HL-60 (cell line): Measurements from ENCODE around the gene ERMP1.
"Not testable (repeated sequence)": the region's sequence is repeated elsewhere in the genome, so short reads cannot be mapped to it uniquely, and the experiment has no call there.

ENCODE experiments used
- DNase-seq, 2 experiments: peaks; one replicate each; pipeline ENCODE4 v3.0.0-alpha.2; 2010 to 2020; ENCODE audit warnings: low read depth in 1 of 2, low spot score in 1 of 2
- H3K27ac ChIP-seq: fragments of 250-450 bp; sonication (Bioruptor Pico); replicated peaks from 2 replicates; pipeline ENCODE4 v1.5.1; 2020; ENCODE audit warnings: mild to moderate bottlenecking, moderate library complexity
- H3K27me3 ChIP-seq: fragments of 250-450 bp; sonication (Bioruptor Pico); 2 replicates; pipeline ENCODE4 v1.5.1; 2021; ENCODE audit warnings: mild to moderate bottlenecking, moderate library complexity; ENCODE audit not compliant: insufficient read depth, poor library complexity, severe bottlenecking
- H3K4me3 ChIP-seq: replicated peaks from 2 replicates; pipeline ENCODE4 v1.5.1; 2011; ENCODE audit warnings: mild to moderate bottlenecking, control low read depth, low read length; ENCODE audit not compliant: insufficient read depth
- CTCF ChIP-seq: IDR thresholded peaks from one replicate; pipeline ENCODE4 v1.5.1; 2011; ENCODE audit warnings: low read length, control low read depth, inconsistent platforms; ENCODE audit not compliant: insufficient read depth
- GABPA ChIP-seq: IDR thresholded peaks from 2 replicates; pipeline ENCODE4 v1.6.1; 2012; ENCODE audit warnings: low read depth
- POLR2AphosphoS5 ChIP-seq: IDR thresholded peaks from 2 replicates; pipeline ENCODE4 v1.6.1; 2012; ENCODE audit warnings: low read depth
- REST ChIP-seq: IDR thresholded peaks from 2 replicates; pipeline ENCODE4 v1.6.1; 2012; ENCODE audit warnings: low read depth; ENCODE audit not compliant: insufficient replicate concordance
- SPI1 ChIP-seq: IDR thresholded peaks from 2 replicates; pipeline ENCODE4 v1.6.1; 2012; ENCODE audit warnings: low read depth, mild to moderate bottlenecking, borderline replicate concordance
- long read RNA-seq: library from polyadenylated mRNA; unstranded; transcript quantifications from one replicate; pipeline ENCODE4 v2.0.0, GENCODE V29; 2020

The ERMP1 gene
- long read RNA-seq, full-length matches to known transcripts, result 1 of 20 reads
- long read RNA-seq, partial matches to known transcripts, result 10 of 20 reads
- long read RNA-seq, other reads (novel, unspliced or antisense), result 9 of 20 reads

GRCh38 chr9:5832538-5833529, at the start of gene ERMP1:
TSS of gene ERMP1 (minus strand) at chr9:5833117. CDS start at chr9:5833027, 90 bp downstream.
- H3K27ac ChIP-seq, result peak within 1 kb of the TSS; percentile 71
- peak; percentile 87; the same call in 1 of the 2 replicates for TF ChIP-seq POLR2AphosphoS5
- TF ChIP-seq CTCF, result peak; percentile 48
- no peak for TF ChIP-seq SPI1
- H3K27me3 ChIP-seq, result no peaks in the 10 kb centered on the region
- H3K4me3 ChIP-seq, result peak within 1 kb of the TSS; percentile 95
- DNase-seq, result peak; percentile 48 to 88

- not testable (repeated sequence) for DNase-seq, H3K4me3 ChIP-seq, H3K27ac ChIP-seq, H3K27me3 ChIP-seq
These were observed 49.5 kb upstream of the ERMP1 start for GRCh38 chr9:5882244-5883012.

- no peak overlapping the region for H3K4me3 ChIP-seq
- no peak for DNase-seq
- no peaks in the 10 kb centered on the region for H3K27me3 ChIP-seq
- no peak overlapping the region for H3K27ac ChIP-seq
- TF ChIP-seq SPI1, result no peak
- TF ChIP-seq CTCF, result no peak
- no peak for TF ChIP-seq GABPA
- TF ChIP-seq POLR2AphosphoS5, result no peak
- no peak for TF ChIP-seq REST
These were observed 46.7 kb upstream of the ERMP1 start for GRCh38 chr9:5879419-5880181.

- no peak for DNase-seq
- Histone ChIP-seq H3K27me3 (no peaks in the 10 kb centered on the region), H3K27ac (no peak overlapping the region), H3K4me3 (no peak overlapping the region)
- TF ChIP-seq REST (no peak), GABPA (no peak), CTCF (no peak), SPI1 (no peak), POLR2AphosphoS5 (no peak)
These were observed 43.8 kb upstream of the ERMP1 start for GRCh38 chr9:5876711-5877110.
